T-helper 2 cell treated with Interferon-gamma antibody and Interleukin-4, amounts not matched to agents 5 μg/mL and 100 μg/mL, for 36 hours (primary cell): ENCODE results near the gene CUEDC1.

Source experiments
- DNase-seq: peaks from one replicate; pipeline ENCODE4 v3.0.0; 2021; ENCODE audit warnings: low spot score
- H3K27ac Mint-ChIP-seq: one replicate; pipeline ENCODE4 v1.8.0; 2021; ENCODE audit warnings: mild to moderate bottlenecking, mixed read lengths
- H3K27me3 Mint-ChIP-seq: one replicate; pipeline ENCODE4 v1.8.0; 2021; ENCODE audit warnings: low read depth, mixed read lengths
- H3K36me3 Mint-ChIP-seq: one replicate; pipeline ENCODE4 v1.8.0; 2021; ENCODE audit warnings: low read depth, mixed read lengths
- H3K4me1 Mint-ChIP-seq: one replicate; pipeline ENCODE4 v1.8.0; 2021; ENCODE audit warnings: low read depth, mixed read lengths
- H3K4me3 Mint-ChIP-seq: one replicate; pipeline ENCODE4 v1.8.0; 2022; ENCODE audit warnings: mild to moderate bottlenecking, moderate library complexity, mixed read lengths
- H3K9me3 Mint-ChIP-seq: one replicate; pipeline ENCODE4 v1.8.0; 2021; ENCODE audit warnings: mixed read lengths

Gene CUEDC1

GRCh38 chr17:57887161-57887560 lies 68.1 kb downstream of the CUEDC1 start:
- Mint-ChIP-seq H3K27ac (no peak overlapping the region), H3K4me3 (no peak overlapping the region), H3K4me1 (no peaks in the 10 kb centered on the region), H3K36me3 (no peaks in the 10 kb centered on the region), H3K9me3 (no peaks in the 10 kb centered on the region), H3K27me3 (no peaks in the 10 kb centered on the region)
- DNase-seq, result no peak

GRCh38 chr17:57886020-57886419 lies 69.2 kb downstream of the CUEDC1 start:
- no peaks in the 10 kb centered on the region for H3K27me3 Mint-ChIP-seq
- H3K27ac Mint-ChIP-seq, result no peak overlapping the region
- H3K4me3 Mint-ChIP-seq, result no peak overlapping the region
- no peaks in the 10 kb centered on the region for H3K36me3 Mint-ChIP-seq
- no peaks in the 10 kb centered on the region for H3K9me3 Mint-ChIP-seq
- no peak for DNase-seq
- no peaks in the 10 kb centered on the region for H3K4me1 Mint-ChIP-seq

GRCh38 chr17:57885148-57885915 lies 69.9 kb downstream of the CUEDC1 start:
- H3K36me3 Mint-ChIP-seq, result no peaks in the 10 kb centered on the region
- H3K27me3 Mint-ChIP-seq, result no peaks in the 10 kb centered on the region

GRCh38 chr17:57881783-57882351 lies 73.3 kb downstream of the CUEDC1 start:
- H3K9me3 Mint-ChIP-seq, result no peaks in the 10 kb centered on the region
- H3K27ac Mint-ChIP-seq, result no peak overlapping the region
- DNase-seq, result no peak
- no peaks in the 10 kb centered on the region for H3K36me3 Mint-ChIP-seq
- no peak overlapping the region for H3K4me3 Mint-ChIP-seq
- H3K27me3 Mint-ChIP-seq, result peaks cover 4% of the 10 kb centered on the region
- H3K4me1 Mint-ChIP-seq, result peaks cover 11% of the 10 kb centered on the region

More at GRCh38 chr17:57885148-57885915, 69.9 kb downstream of the CUEDC1 start:
- Mint-ChIP-seq H3K4me3 (no peak overlapping the region), H3K4me1 (no peaks in the 10 kb centered on the region), H3K27ac (no peak overlapping the region), H3K9me3 (no peaks in the 10 kb centered on the region)
- no peak for DNase-seq

DNA sequence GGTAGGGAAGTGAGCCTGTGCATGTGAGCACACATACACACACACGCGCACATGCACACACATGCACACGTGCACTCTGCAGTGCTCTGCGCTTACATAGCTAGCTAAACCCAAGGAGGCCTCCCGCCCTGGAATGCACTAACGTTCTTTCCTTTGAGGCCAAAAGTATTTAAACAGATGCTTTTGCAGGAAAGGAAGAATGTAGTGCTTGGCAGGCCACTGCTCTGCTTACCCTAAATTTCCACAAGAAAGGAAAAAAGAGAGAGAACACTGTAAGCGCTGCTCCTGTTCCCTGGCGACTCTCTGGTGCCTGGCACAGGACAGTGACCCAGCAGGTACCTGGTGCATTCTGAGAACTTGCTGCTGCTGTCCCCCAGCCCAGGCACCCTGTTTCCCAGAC lies 74.1 kb downstream of the CUEDC1 start:
- Mint-ChIP-seq H3K27me3 (peaks cover 7% of the 10 kb centered on the region), H3K4me3 (no peak overlapping the region), H3K9me3 (no peaks in the 10 kb centered on the region), H3K27ac (no peak overlapping the region), H3K36me3 (no peaks in the 10 kb centered on the region), H3K4me1 (peaks cover 11% of the 10 kb centered on the region)
- no peak for DNase-seq

- no peak for DNase-seq
- no peaks in the 10 kb centered on the region for H3K36me3 Mint-ChIP-seq
- H3K9me3 Mint-ChIP-seq, result no peaks in the 10 kb centered on the region
- H3K27ac Mint-ChIP-seq, result no peak overlapping the region
- H3K4me3 Mint-ChIP-seq, result no peak overlapping the region
- H3K4me1 Mint-ChIP-seq, result peaks cover 11% of the 10 kb centered on the region
- peaks cover 8% of the 10 kb centered on the region for H3K27me3 Mint-ChIP-seq
Measured at GRCh38 chr17:57880086-57880456, 75.1 kb downstream of the CUEDC1 start.

DNA sequence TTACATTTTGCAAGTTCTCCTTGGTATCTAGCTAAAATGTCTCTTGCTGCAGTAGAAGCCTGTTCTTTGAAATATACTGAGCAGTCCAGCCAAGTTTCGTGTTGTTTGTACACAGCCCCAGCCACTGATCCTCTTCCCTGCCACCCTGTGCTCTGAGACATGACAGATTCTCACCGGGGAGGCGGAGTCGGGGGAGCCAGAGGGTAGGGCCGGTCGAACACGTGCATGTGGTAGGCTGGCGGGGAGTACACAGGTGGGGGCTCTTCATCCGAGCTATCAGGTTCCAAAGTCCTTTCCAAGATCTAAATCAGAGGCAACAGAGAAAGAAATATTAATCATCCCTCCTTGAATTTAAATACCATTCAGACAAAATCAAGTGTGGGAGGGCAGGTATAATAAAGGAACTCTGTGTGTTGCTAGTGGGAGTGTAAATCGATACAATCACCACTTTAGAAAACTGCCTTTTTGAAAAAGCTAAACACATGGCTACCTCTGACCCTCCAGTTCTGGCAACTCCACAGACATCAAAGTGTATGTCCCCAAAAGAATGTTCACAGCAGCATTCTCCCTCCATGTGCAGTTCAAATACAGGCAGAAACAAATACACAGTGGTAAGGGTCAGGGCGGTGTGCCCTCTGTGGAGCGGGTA lies 75.7 kb downstream of the CUEDC1 start:
- H3K9me3 Mint-ChIP-seq, result no peaks in the 10 kb centered on the region
- H3K27me3 Mint-ChIP-seq, result peaks cover 8% of the 10 kb centered on the region
- no peak for DNase-seq
- H3K4me1 Mint-ChIP-seq, result peaks cover 11% of the 10 kb centered on the region
- no peaks in the 10 kb centered on the region for H3K36me3 Mint-ChIP-seq
- no peak overlapping the region for H3K4me3 Mint-ChIP-seq
- no peak overlapping the region for H3K27ac Mint-ChIP-seq

GRCh38 chr17:57877803-57878377 lies 77.3 kb downstream of the CUEDC1 start:
- H3K9me3 Mint-ChIP-seq, result no peaks in the 10 kb centered on the region
- H3K27ac Mint-ChIP-seq, result no peak overlapping the region
- no peak overlapping the region for H3K4me3 Mint-ChIP-seq
- H3K36me3 Mint-ChIP-seq, result no peaks in the 10 kb centered on the region
- peaks cover 12% of the 10 kb centered on the region for H3K27me3 Mint-ChIP-seq
- DNase-seq, result no peak
- H3K4me1 Mint-ChIP-seq, result peaks cover 13% of the 10 kb centered on the region

- H3K9me3 Mint-ChIP-seq, result no peaks in the 10 kb centered on the region
- H3K27ac Mint-ChIP-seq, result no peak overlapping the region
- DNase-seq, result no peak
- no peaks in the 10 kb centered on the region for H3K36me3 Mint-ChIP-seq
- H3K4me3 Mint-ChIP-seq, result no peak overlapping the region
- peaks cover 13% of the 10 kb centered on the region for H3K4me1 Mint-ChIP-seq
- peaks cover 14% of the 10 kb centered on the region for H3K27me3 Mint-ChIP-seq
Measured at GRCh38 chr17:57876866-57877237, 78.4 kb downstream of the CUEDC1 start.

- Mint-ChIP-seq H3K9me3 (no peaks in the 10 kb centered on the region), H3K27me3 (peaks cover 14% of the 10 kb centered on the region), H3K36me3 (no peaks in the 10 kb centered on the region), H3K4me3 (no peak overlapping the region), H3K4me1 (peaks cover 13% of the 10 kb centered on the region), H3K27ac (no peak overlapping the region)
- DNase-seq, result no peak
Measured at GRCh38 chr17:57876023-57876865, 79.0 kb downstream of the CUEDC1 start.

DNA sequence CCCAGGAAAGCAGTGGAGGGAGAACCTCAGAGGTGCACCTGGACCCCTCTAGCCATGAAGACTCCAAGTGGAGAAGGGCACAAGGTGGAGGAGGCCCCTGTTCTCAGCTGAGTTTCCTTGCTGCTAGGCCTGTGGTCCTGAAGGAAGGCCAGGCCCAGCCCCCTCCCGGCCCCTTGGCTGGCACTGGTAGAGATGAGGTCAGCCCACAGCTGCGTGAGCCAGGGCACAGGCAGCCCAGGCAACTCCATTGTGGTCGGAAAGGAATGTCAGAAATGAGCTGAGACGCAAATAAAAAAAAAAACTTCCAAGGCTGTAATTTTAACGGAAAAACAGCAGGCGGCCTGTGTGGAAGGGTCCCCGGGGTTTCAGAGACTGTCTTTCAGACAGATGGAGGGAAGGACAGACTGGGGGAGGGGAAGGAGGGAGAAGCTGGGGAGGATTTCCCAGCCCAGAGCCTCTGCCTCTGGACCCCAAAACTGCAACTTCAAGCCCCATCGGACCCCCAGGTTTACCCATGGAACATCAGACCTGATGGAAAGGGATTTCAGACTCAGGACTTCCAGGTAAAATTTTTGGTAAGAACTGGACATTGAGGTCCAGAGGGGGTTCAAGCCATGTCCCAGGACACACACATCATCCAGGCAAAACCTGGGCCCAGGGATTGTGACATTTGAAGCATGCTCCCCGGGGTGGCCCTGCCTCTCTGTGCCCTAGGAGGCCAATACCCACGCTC lies 79.8 kb downstream of the CUEDC1 start:
- Mint-ChIP-seq H3K27me3 (peaks cover 14% of the 10 kb centered on the region), H3K4me3 (no peak overlapping the region), H3K27ac (no peak overlapping the region), H3K36me3 (no peaks in the 10 kb centered on the region), H3K9me3 (no peaks in the 10 kb centered on the region), H3K4me1 (peaks cover 13% of the 10 kb centered on the region)
- DNase-seq, result no peak

- Mint-ChIP-seq H3K36me3 (no peaks in the 10 kb centered on the region), H3K27ac (no peak overlapping the region), H3K9me3 (no peaks in the 10 kb centered on the region), H3K27me3 (peaks cover 14% of the 10 kb centered on the region), H3K4me3 (no peak overlapping the region), H3K4me1 (peaks cover 7% of the 10 kb centered on the region)
- DNase-seq, result no peak
Measured at GRCh38 chr17:57874434-57875289, 80.5 kb downstream of the CUEDC1 start.
